ENCODE measurements around the gene CFAP54. TPM values are rescaled to one million over a fixed set of nuclear protein-coding genes. Genes with fewer than 3 reads are reported as not detected.

CFAP54 gene
- total and polyA plus RNA-seq, 2 of the 4 experiments (the other 2 are of a cell fraction) = 0.18 to 0.41 TPM

- POLR2A ChIA-PET (ENCODE audit: unreplicated experiment) = no interaction called here
- no peak for ATAC-seq (ENCODE audit: low read depth)
These were observed 254.2 kb downstream of the CFAP54 start for GRCh38 chr12:96743606-96744005.

More at GRCh38 chr12:96743606-96744005, 254.2 kb downstream of the CFAP54 start:
- H3K4ac ChIP-seq (ENCODE audit: low read depth, low read length) = no peak overlapping the region
- TF ChIP-seq BHLHE40 (IDR thresholded peaks at IDR 0.05; ENCODE audit: low read depth, low read length) (no peak), RCOR1 (IDR thresholded peaks at IDR 0.05; ENCODE audit: insufficient replicate concordance, low read length) (no peak), NFE2L2 (IDR thresholded peaks at IDR 0.05; ENCODE audit: low read depth, low read length) (no peak), CEBPB (IDR thresholded peaks at IDR 0.05; ENCODE audit: low read depth, low read length) (no peak), MAFK (IDR thresholded peaks at IDR 0.05; ENCODE audit: low read depth, low read length) (no peak), USF2 (IDR thresholded peaks at IDR 0.05; ENCODE audit: low read depth, low read length) (no peak), RFX5 (IDR thresholded peaks at IDR 0.05; ENCODE audit: low read depth, low read length) (no peak), FOS (IDR thresholded peaks at IDR 0.05; ENCODE audit: low read depth, low read length) (no peak), CHD1 (IDR thresholded peaks at IDR 0.05; ENCODE audit: low read depth, low read length) (no peak), SMC3 (IDR thresholded peaks at IDR 0.05; ENCODE audit: low read depth, low read length) (no peak), RAD21 (IDR thresholded peaks at IDR 0.05; ENCODE audit: low read length) (no peak), POLR2A (IDR thresholded peaks at IDR 0.05; ENCODE audit: low read depth, low read length) (no peak), MXI1 (IDR thresholded peaks at IDR 0.05; ENCODE audit: borderline replicate concordance, low read depth, low read length) (no peak), MAZ (IDR thresholded peaks at IDR 0.05; ENCODE audit: borderline replicate concordance, low read depth, low read length) (no peak)
- TF ChIP-seq, protein P1, sequence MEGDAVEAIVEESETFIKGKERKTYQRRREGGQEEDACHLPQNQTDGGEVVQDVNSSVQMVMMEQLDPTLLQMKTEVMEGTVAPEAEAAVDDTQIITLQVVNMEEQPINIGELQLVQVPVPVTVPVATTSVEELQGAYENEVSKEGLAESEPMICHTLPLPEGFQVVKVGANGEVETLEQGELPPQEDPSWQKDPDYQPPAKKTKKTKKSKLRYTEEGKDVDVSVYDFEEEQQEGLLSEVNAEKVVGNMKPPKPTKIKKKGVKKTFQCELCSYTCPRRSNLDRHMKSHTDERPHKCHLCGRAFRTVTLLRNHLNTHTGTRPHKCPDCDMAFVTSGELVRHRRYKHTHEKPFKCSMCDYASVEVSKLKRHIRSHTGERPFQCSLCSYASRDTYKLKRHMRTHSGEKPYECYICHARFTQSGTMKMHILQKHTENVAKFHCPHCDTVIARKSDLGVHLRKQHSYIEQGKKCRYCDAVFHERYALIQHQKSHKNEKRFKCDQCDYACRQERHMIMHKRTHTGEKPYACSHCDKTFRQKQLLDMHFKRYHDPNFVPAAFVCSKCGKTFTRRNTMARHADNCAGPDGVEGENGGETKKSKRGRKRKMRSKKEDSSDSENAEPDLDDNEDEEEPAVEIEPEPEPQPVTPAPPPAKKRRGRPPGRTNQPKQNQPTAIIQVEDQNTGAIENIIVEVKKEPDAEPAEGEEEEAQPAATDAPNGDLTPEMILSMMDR (conservative IDR thresholded peaks at IDR 0.05; ENCODE audit: low read depth, low read length) = no peak
- TF ChIP-seq, protein P2, sequence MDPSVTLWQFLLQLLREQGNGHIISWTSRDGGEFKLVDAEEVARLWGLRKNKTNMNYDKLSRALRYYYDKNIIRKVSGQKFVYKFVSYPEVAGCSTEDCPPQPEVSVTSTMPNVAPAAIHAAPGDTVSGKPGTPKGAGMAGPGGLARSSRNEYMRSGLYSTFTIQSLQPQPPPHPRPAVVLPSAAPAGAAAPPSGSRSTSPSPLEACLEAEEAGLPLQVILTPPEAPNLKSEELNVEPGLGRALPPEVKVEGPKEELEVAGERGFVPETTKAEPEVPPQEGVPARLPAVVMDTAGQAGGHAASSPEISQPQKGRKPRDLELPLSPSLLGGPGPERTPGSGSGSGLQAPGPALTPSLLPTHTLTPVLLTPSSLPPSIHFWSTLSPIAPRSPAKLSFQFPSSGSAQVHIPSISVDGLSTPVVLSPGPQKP (IDR thresholded peaks at IDR 0.05; ENCODE audit: borderline replicate concordance, low read depth, low read length) = no peak
- H4K8ac ChIP-seq (ENCODE audit: low read depth in 2 of 2, low read length in 2 of 2) = no peak overlapping the region
- no peak overlapping the region for H2BK120ac ChIP-seq (ENCODE audit: low read depth, low read length)
- H3K4me1 ChIP-seq (ENCODE audit: control insufficient read depth, insufficient read depth, low read length) = no peaks in the 10 kb centered on the region
- no TSS peak for BruUV-seq (replicated peaks)
- H4K91ac ChIP-seq (ENCODE audit: insufficient read depth, low read depth, low read length) = no peak overlapping the region
- CTCF ChIA-PET = no interaction called here
- no peak overlapping the region for H3K4me2 ChIP-seq (ENCODE audit: low read depth, low read length)
- no peak overlapping the region for H2AK9ac ChIP-seq (replicated peaks; ENCODE audit: low read depth, low read length, poor library complexity)
- no peaks in the 10 kb centered on the region for H3K27me3 ChIP-seq (ENCODE audit: control insufficient read depth, insufficient read depth, low read length)
- H2AK5ac ChIP-seq (ENCODE audit: low read depth, low read length) = no peak overlapping the region
- H3K14ac ChIP-seq (replicated peaks; ENCODE audit: low read depth, low read length) = no peak overlapping the region
- H3K9me1 ChIP-seq (ENCODE audit: insufficient read depth, low read length) = no peaks in the 10 kb centered on the region
- DNase-seq = peak; percentile 38
- H2BK5ac ChIP-seq (ENCODE audit: low read depth, low read length, poor library complexity, severe bottlenecking) = no peak overlapping the region
- no peak overlapping the region for H3K4me3 ChIP-seq (ENCODE audit: insufficient read depth, low read depth, low read length)
- H4K20me1 ChIP-seq (ENCODE audit: insufficient read depth, low read length) = no peaks in the 10 kb centered on the region
- dilution Hi-C loops (cut with HindIII; ENCODE audit: low sequenced_read_pairs, unreplicated experiment) = no loop called here
- H3K23ac ChIP-seq (ENCODE audit: low read depth, low read length) = no peak overlapping the region
- no peak overlapping the region for H3K27ac ChIP-seq (ENCODE audit: insufficient read depth, low read length)
- no CpG with 5 or more reads among the region's 4 CpGs for WGBS, 2 experiments (ENCODE audit: extremely low coverage in 2 of 2, insufficient read length in 1 of 2)
- H3K18ac ChIP-seq (ENCODE audit: low read depth, low read length) = no peak overlapping the region
- in situ Hi-C loops (cut with MboI; ENCODE audit: low sequenced_read_pairs) = no loop called here
- no peak overlapping the region for H3K9ac ChIP-seq (ENCODE audit: low read depth, low read length)
- H3K79me1 ChIP-seq (ENCODE audit: low read depth in 1 of 2, low read length in 2 of 2) = no peaks in the 10 kb centered on the region
- H2BK15ac ChIP-seq (ENCODE audit: low read depth, low read length) = no peak overlapping the region
- no peak overlapping the region for H4K5ac ChIP-seq (ENCODE audit: low read depth, low read length)
- no peaks in the 10 kb centered on the region for H3K36me3 ChIP-seq (ENCODE audit: control insufficient read depth, insufficient read depth, low read length)
- H2AFZ ChIP-seq (replicated peaks; ENCODE audit: low read length, poor library complexity) = no peak overlapping the region
- H2BK20ac ChIP-seq (ENCODE audit: low read depth, low read length) = no peak overlapping the region
- intact Hi-C loops (cut with micrococcal nuclease) = no loop called here
- no peaks in the 10 kb centered on the region for H3K9me3 ChIP-seq (ENCODE audit: control insufficient read depth, insufficient read depth, low read length)
- H3K56ac ChIP-seq (ENCODE audit: extremely low read depth, insufficient read depth, low read length) = no peak overlapping the region; the same call in 1 of the 2 replicates

All from IMR-90 (cell line).